PC-9 (cell line): Measurements from ENCODE around the gene PKD1L1. TPM values are rescaled to one million over a fixed set of nuclear protein-coding genes. Genes with fewer than 3 reads are reported as not detected.
"Not testable (repeated sequence)": the region's sequence is repeated elsewhere in the genome, so short reads cannot be mapped to it uniquely, and the experiment has no call there.

Experiments used
- BruUV-seq: library from RNA; stranded (reverse); fragments of 400-500 nt; replicated peaks from 2 replicates; lab custom pipeline; 2021; lab: Mats Ljungman, UMichigan
- CTCF ChIA-PET: fragments of 300-600 bp; sonication (Branson Sonifier 250); formaldehyde crosslinking; loops from one replicate; lab custom pipeline; 2022; ENCODE audit warnings: antibody characterized with exemption; lab: Charles Lee
- POLR2A ChIA-PET: fragments of 300-600 bp; sonication (Branson Sonifier 250); formaldehyde crosslinking; loops from one replicate; lab custom pipeline; 2022; ENCODE audit warnings: antibody characterized with exemption; ENCODE audit not compliant: unreplicated experiment; lab: Charles Lee
- DNase-seq, 2 experiments: peaks; one replicate each; pipeline versions ENCODE4 v3.0.0 to v3.0.0-alpha.2; 2015 to 2022; ENCODE audit warnings: mixed read lengths in 1 of 2
- H2AFZ ChIP-seq: fragments of 200-600 bp; sonication (generic); 2 replicates; pipeline ENCODE4 v1.8.1; 2017; ENCODE audit warnings: antibody characterized with exemption
- H3F3A ChIP-seq: fragments of 200-600 bp; sonication (generic); 2 replicates; pipeline ENCODE4 v1.8.1; 2017; ENCODE audit warnings: antibody characterized with exemption, mild to moderate bottlenecking, low read depth; ENCODE audit not compliant: insufficient read depth
- H3K27ac ChIP-seq: fragments of 200-600 bp; sonication (generic); 2 replicates; pipeline ENCODE4 v1.6.1; 2016; ENCODE audit warnings: mixed run types
- H3K27me3 ChIP-seq: fragments of 200-600 bp; sonication (generic); 2 replicates; pipeline ENCODE4 v1.6.1; 2016; ENCODE audit warnings: low read depth, mixed run types; ENCODE audit not compliant: insufficient read depth
- H3K36me3 ChIP-seq: fragments of 200-600 bp; sonication (generic); 2 replicates; pipeline ENCODE4 v1.6.1; 2016; ENCODE audit warnings: low read depth, mixed run types
- H3K4me1 ChIP-seq: fragments of 200-600 bp; sonication (generic); replicated peaks from 2 replicates; pipeline ENCODE4 v1.6.1; 2016; ENCODE audit warnings: mixed run types; ENCODE audit not compliant: insufficient read depth
- H3K4me2 ChIP-seq: fragments of 200-600 bp; sonication (generic); 2 replicates; pipeline ENCODE4 v1.6.1; 2017; ENCODE audit warnings: mixed run types
- H3K4me3 ChIP-seq: fragments of 200-600 bp; sonication (generic); 2 replicates; pipeline ENCODE4 v1.6.1; 2016; ENCODE audit warnings: mixed run types
- H3K79me2 ChIP-seq: fragments of 200-600 bp; sonication (generic); 2 replicates; pipeline ENCODE4 v1.6.1; 2017; ENCODE audit warnings: low read depth, mixed run types
- H3K9me2 ChIP-seq: fragments of 200-600 bp; sonication (generic); 2 replicates; pipeline ENCODE4 v1.8.1; 2017; ENCODE audit warnings: mild to moderate bottlenecking; ENCODE audit not compliant: insufficient read depth
- H3K9me3 ChIP-seq: fragments of 200-600 bp; sonication (generic); 2 replicates; pipeline ENCODE4 v1.8.1; 2016; ENCODE audit warnings: low read depth; ENCODE audit not compliant: insufficient read depth
- H4K20me1 ChIP-seq: fragments of 200-600 bp; sonication (generic); 2 replicates; pipeline ENCODE4 v1.8.1; 2017; ENCODE audit not compliant: insufficient read depth
- EZH2 ChIP-seq: fragments of 200-600 bp; sonication (generic); IDR thresholded peaks from 2 replicates; pipeline ENCODE4 v1.8.0; 2017; ENCODE audit warnings: antibody characterized with exemption, low read depth
- intact Hi-C: fragments of 100-400 bp; cut with micrococcal nuclease; formaldehyde crosslinking; loops from one replicate; pipeline ENCODE4 v1.10.0; 2022; ENCODE audit not compliant: unreplicated experiment
- total RNA-seq: library from RNA; stranded (reverse); gene quantifications from 2 replicates; pipeline ENCODE4 v1.2.3, GENCODE V29; 2021
- TF ChIP-seq, protein P1 (sequence below): fragments of 200-600 bp; sonication (generic); conservative IDR thresholded peaks from 2 replicates; pipeline ENCODE4 v1.6.1; 2017; ENCODE audit warnings: mixed run types, antibody characterized with exemption, mild to moderate bottlenecking, moderate library complexity

Gene PKD1L1
- total RNA-seq, 1 experiment from 2014 or later = 0.07 TPM

DNA sequence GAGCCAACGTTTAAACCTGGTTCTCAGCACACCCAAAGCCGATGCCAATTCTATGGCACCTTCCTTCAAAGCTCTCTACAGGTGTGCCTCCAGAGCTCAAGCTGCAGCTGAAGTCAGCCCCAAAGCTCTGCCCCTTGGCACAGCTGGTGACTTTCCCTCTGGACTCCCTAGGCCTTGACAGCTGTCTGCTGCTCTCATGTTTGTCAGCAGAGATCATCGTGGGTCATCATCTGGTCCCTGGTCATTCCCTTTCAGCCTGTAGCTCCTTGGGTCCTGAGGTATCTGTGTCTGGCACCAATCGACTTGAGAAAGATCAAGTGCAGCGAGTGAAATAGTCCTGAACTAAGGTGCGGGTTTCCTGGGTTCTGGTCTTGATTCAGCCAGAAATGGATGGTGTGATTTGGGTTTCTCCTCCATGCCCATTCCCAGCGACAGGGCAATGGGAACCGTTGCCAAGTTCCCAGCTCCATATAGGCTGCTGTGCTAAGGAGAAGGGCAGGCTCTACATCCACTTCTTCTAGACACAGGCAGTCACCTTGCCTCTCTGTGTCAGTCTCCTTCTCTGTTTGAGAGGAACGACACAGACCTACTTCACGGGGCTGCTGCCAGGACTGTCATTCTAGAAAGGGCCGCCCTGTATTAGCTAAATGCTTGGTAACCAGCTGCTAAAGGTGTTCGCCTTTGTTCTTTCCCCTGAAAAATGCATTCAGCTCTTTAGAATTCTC lies 3.6 kb downstream of the PKD1L1 start:
- H3K9me3 ChIP-seq = no peaks in the 10 kb centered on the region
- H3K4me1 ChIP-seq = peaks cover 23% of the 10 kb centered on the region
- no peak overlapping the region for H2AFZ ChIP-seq
- no peaks in the 10 kb centered on the region for H4K20me1 ChIP-seq
- intact Hi-C loops = loop anchor here (1.0 to 10.0 kb wide), 5 partner anchors 120 to 933 kb away; no protein-coding TSS in a partner anchor
- no peaks in the 10 kb centered on the region for H3K27me3 ChIP-seq
- H3K9me2 ChIP-seq = no peaks in the 10 kb centered on the region
- no peaks in the 10 kb centered on the region for H3K36me3 ChIP-seq
- TF ChIP-seq, protein P1, sequence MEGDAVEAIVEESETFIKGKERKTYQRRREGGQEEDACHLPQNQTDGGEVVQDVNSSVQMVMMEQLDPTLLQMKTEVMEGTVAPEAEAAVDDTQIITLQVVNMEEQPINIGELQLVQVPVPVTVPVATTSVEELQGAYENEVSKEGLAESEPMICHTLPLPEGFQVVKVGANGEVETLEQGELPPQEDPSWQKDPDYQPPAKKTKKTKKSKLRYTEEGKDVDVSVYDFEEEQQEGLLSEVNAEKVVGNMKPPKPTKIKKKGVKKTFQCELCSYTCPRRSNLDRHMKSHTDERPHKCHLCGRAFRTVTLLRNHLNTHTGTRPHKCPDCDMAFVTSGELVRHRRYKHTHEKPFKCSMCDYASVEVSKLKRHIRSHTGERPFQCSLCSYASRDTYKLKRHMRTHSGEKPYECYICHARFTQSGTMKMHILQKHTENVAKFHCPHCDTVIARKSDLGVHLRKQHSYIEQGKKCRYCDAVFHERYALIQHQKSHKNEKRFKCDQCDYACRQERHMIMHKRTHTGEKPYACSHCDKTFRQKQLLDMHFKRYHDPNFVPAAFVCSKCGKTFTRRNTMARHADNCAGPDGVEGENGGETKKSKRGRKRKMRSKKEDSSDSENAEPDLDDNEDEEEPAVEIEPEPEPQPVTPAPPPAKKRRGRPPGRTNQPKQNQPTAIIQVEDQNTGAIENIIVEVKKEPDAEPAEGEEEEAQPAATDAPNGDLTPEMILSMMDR = no peak
- TF ChIP-seq EZH2 = no peak
- no peak overlapping the region for H3K27ac ChIP-seq
- H3F3A ChIP-seq = peaks cover 11% of the 10 kb centered on the region; the same call in 1 of the 2 replicates
- H3K4me2 ChIP-seq = no peak overlapping the region
- POLR2A ChIA-PET = no interaction called here
- DNase-seq = no peak
- CTCF ChIA-PET = interaction anchor here (0.5 to 2.1 kb wide), 8 partner anchors 17 to 691 kb away, joined by 3 to 15 read pairs (median 4); no protein-coding TSS in a partner anchor
- BruUV-seq = no TSS peak
- no peaks in the 10 kb centered on the region for H3K79me2 ChIP-seq
- H3K4me3 ChIP-seq = no peak overlapping the region

DNA sequence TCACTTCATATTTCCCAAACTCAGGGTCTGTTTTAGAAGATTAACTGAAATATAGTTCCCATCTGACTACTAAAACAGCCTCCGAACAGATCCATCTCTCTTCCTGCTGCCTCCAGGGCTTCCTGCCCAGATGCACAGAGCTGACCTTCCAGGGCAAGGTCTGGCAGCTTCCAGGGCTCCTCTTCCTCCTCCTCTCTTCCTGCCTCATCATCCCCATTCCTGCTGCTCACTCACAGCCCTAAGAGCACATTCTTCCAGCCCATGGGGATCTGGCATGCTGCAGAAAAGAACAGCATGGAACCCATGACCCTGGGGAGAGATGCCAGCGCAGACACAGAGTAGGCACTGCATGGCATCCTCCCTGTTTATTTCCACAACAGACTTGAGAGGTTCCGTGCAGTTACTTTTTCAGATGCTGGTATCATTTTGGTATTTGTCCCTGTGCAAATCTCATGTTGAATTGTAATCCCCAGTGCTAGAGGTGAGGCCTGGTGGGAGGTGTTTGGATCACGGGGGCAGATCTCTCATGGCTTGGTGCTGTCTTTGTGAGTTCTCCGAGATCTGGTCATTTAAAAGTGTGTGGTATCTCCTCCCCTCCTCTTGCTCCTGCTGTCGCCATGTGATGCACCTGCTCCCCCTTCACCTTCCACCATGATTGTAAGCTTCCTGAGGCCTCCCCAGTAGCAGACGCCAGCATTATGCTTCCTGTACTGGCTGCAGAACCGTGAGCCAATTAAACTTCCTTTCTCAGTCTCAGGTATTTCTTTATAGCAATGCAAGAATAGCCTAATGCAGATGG lies 4.4 kb downstream of the PKD1L1 start:
- Histone ChIP-seq H3K4me1 (peaks cover 23% of the 10 kb centered on the region), H3K9me2 (no peaks in the 10 kb centered on the region), H3K4me3 (no peak overlapping the region), H3F3A (peaks cover 11% of the 10 kb centered on the region; the same call in 1 of the 2 replicates), H3K4me2 (no peak overlapping the region), H4K20me1 (no peaks in the 10 kb centered on the region), H3K9me3 (no peaks in the 10 kb centered on the region), H3K79me2 (no peaks in the 10 kb centered on the region), H3K27me3 (no peaks in the 10 kb centered on the region), H3K27ac (no peak overlapping the region), H2AFZ (no peak overlapping the region), H3K36me3 (no peaks in the 10 kb centered on the region)
- intact Hi-C loops = loop anchor here (10.0 kb wide), 1 partner anchor 119 kb away; no protein-coding TSS in a partner anchor
- CTCF ChIA-PET = interaction anchor here (0.5 to 2.1 kb wide), 4 partner anchors 166 to 678 kb away, joined by 3 to 15 read pairs (median 9); no protein-coding TSS in a partner anchor
- no TSS peak for BruUV-seq
- POLR2A ChIA-PET = no interaction called here
- DNase-seq = no peak
- TF ChIP-seq EZH2 = no peak
- TF ChIP-seq, protein P1 = no peak

DNA sequence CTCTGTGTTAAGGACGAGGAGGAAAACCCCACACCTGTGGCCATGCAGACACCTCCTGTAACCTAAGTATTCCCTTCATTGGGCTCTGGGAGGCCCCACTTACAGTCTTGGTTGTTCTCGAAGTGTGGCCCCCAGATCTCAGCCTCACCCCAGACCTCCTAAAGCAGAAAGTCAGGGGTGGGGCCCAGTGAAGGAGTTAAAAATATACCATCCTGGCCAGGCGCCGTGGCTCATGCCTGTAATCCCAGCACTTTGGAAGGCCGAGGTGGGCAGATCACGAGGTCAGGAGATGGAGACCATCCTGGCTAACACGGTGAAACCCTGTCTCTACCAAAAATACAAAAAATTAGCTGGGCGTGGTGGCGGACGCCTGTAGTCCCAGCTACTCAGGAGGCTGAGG lies 5.6 kb downstream of the PKD1L1 start:
- POLR2A ChIA-PET, H3K9me3 ChIP-seq, H2AFZ ChIP-seq, H3K4me3 ChIP-seq, H3K36me3 ChIP-seq, H4K20me1 ChIP-seq, H3K27ac ChIP-seq, H3K27me3 ChIP-seq, DNase-seq, BruUV-seq, H3K4me2 ChIP-seq, H3K9me2 ChIP-seq, H3K79me2 ChIP-seq: not testable (repeated sequence)
- intact Hi-C loops = loop anchor here (10.0 kb wide), 1 partner anchor 118 kb away; no protein-coding TSS in a partner anchor
- peaks cover 23% of the 10 kb centered on the region for H3K4me1 ChIP-seq
- CTCF ChIA-PET = interaction anchor here (1.9 kb wide), 1 partner anchor 676 kb away, joined by 12 read pairs; no protein-coding TSS in a partner anchor
- peaks cover 11% of the 10 kb centered on the region; the same call in 1 of the 2 replicates for H3F3A ChIP-seq
